Measurements from ENCODE around the gene TUBGCP6. TPM values are rescaled to one million over a fixed set of nuclear protein-coding genes. Genes with fewer than 3 reads are reported as not detected.

Gene TUBGCP6
- total and polyA plus RNA-seq, 4 donors, result 26.5 to 57.8 (median 46.4) TPM

DNA sequence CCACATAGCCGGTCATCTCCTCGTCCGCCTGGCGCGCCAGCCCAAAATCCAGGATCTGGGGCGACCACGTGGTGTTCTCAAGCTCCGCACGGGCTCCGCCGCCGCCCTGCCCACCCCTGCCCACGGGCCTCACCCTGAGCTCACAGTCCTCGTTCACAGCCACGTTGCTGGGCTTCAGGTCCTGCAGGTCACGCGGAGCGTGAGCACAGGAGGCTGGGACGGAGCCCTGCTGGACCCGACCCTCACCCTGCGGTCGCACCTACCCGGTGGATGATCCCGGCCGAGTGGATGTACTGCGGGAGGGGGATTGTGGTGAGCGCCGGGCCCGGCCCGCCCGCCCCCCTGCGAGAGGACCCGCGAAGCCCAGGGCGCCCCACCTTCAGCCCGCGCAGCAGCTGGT is 22.2 kb upstream of the TUBGCP6 start:
- H3K4me1 ChIP-seq (ENCODE audit: control insufficient read depth in 5 of 5, insufficient read depth in 5 of 5, low read length in 5 of 5), result peaks cover 0 to 31% (median 23%) of the 10 kb centered on the region in 5 donors

DNA sequence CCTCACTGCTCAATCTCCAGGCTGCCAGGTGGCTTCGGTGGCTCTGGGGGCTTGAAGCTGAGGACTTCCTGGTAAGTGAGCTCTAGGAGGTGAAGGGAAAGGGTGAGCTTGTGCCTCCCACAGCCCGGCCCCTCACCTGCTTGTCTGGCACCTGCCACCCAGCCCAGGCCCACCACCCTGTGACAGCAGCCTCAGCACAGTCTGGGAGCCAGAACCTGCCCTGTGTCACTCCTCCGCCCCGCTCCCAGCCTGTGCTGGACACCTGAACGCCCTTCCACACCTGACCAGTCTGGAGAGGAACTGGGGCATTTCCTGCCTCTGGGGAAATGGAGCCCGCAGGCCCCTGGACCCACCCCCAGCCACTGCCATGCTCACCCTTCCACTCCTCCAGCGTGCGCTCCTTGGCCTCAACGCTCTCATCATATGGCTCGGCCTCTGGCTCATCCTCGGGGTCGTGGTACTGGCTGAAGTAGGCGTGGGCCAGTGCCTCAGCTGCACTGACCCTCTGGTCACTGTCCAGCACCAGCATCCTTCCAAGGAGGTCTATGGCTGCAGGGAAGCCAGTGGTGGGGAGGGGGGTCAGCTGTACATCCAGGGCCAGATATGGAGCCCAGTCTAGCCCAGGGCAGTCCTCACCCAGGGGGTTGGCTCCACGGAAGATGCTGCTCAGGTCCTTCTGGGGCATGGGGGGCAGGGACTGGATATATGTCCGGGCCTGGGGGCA is 20.3 kb upstream of the TUBGCP6 start:
- Histone ChIP-seq H3K36me3 (ENCODE audit: control insufficient read depth in 4 of 4, insufficient read depth in 4 of 4, low read length in 4 of 4) (peaks cover 0 to 2% (median 0%) of the 10 kb centered on the region in 4 donors), H3K27me3 (ENCODE audit: control insufficient read depth in 3 of 3, insufficient read depth in 3 of 3, low read length in 2 of 3) (no peaks in the 10 kb centered on the region), H3K27ac (ENCODE audit: low read depth in 1 of 2, low read length in 1 of 2) (no peak overlapping the region), H3K9ac (ENCODE audit: insufficient read depth in 1 of 2, low read length in 2 of 2) (no peak overlapping the region), H3K4me3 (no peak overlapping the region), H3K9me3 (ENCODE audit: control insufficient read depth in 4 of 4, insufficient read depth in 3 of 4, low read length in 3 of 4) (no peaks in the 10 kb centered on the region), H3K4me1 (ENCODE audit: control insufficient read depth in 5 of 5, insufficient read depth in 5 of 5, low read length in 5 of 5) (peaks cover 0 to 28% (median 14%) of the 10 kb centered on the region in 5 donors)
- TF ChIP-seq CTCF (IDR thresholded peaks at IDR 0.05; ENCODE audit: control extremely low read depth, extremely low read depth), result no peak
- ATAC-seq (ENCODE audit: insufficient read depth, low FRiP score) (no peak), DNase-seq (no peak)
- 84 to 91% methylated on average over 14 to 15 of the region's 15 CpGs for WGBS, 2 donors

More for the DNA sequence above, 22.2 kb upstream of the TUBGCP6 start:
- DNase-seq (no peak), ATAC-seq (ENCODE audit: insufficient read depth, low FRiP score) (no peak)
- Histone ChIP-seq H3K4me3 (no peak overlapping the region), H3K27ac (ENCODE audit: low read depth in 1 of 2, low read length in 1 of 2) (no peak overlapping the region), H3K9ac (ENCODE audit: insufficient read depth in 1 of 2, low read length in 2 of 2) (no peak overlapping the region), H3K36me3 (ENCODE audit: control insufficient read depth in 4 of 4, insufficient read depth in 4 of 4, low read length in 4 of 4) (peaks cover 0 to 2% (median 0%) of the 10 kb centered on the region in 4 donors), H3K9me3 (ENCODE audit: control insufficient read depth in 4 of 4, insufficient read depth in 3 of 4, low read length in 3 of 4) (no peaks in the 10 kb centered on the region), H3K27me3 (ENCODE audit: control insufficient read depth in 3 of 3, insufficient read depth in 3 of 3, low read length in 2 of 3) (no peaks in the 10 kb centered on the region)
- 69 to 90% methylated on average over 37 of the region's 37 CpGs for WGBS, 2 donors
- TF ChIP-seq CTCF (IDR thresholded peaks at IDR 0.05; ENCODE audit: control extremely low read depth, extremely low read depth), result no peak

DNA sequence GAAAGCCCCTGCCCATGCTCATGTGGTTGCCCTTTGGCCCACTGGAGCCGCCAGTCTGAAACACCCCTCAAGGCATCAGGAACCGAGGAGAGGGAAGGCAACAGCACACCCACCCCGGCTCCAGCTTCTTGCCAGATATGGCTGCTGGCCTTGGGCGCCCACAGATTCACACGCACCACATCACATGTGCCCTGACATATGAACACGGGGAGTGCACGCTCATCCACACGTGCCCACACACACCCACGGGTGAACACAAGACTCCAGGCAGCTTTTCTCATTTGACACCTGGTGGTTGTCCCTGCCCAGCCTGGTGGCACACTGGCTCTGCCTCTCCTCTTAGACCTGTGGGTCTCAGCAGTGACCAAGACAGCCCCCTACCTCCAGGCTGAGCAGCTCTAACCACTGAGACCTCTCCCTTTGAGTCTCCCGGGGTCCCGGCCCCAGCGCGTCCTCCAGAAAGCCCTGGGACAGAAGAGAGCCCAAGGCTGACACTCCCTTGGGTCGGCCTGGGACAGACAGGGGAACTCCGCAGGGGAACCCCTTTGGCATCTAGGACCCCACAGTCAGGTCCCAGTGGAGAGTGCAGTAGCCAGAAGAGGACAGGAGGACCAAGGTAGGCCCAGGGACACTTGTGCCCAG is 19.4 kb upstream of the TUBGCP6 start:
- H3K4me1 ChIP-seq (ENCODE audit: control insufficient read depth in 5 of 5, insufficient read depth in 5 of 5, low read length in 5 of 5), result peaks cover 0 to 24% (median 14%) of the 10 kb centered on the region in 5 donors
- DNase-seq (no peak), ATAC-seq (ENCODE audit: insufficient read depth, low FRiP score) (no peak)
- H3K36me3 ChIP-seq (ENCODE audit: control insufficient read depth in 4 of 4, insufficient read depth in 4 of 4, low read length in 4 of 4), result peaks cover 0 to 2% (median 0%) of the 10 kb centered on the region in 4 donors
- H3K27ac ChIP-seq (ENCODE audit: low read depth in 1 of 2, low read length in 1 of 2), result no peak overlapping the region
- no peaks in the 10 kb centered on the region for H3K27me3 ChIP-seq (ENCODE audit: control insufficient read depth in 3 of 3, insufficient read depth in 3 of 3, low read length in 2 of 3)
- H3K4me3 ChIP-seq, result no peak overlapping the region
- H3K9me3 ChIP-seq (ENCODE audit: control insufficient read depth in 4 of 4, insufficient read depth in 3 of 4, low read length in 3 of 4), result no peaks in the 10 kb centered on the region
- WGBS, 2 donors, result 91 to 95% methylated on average over 15 of the region's 15 CpGs
- TF ChIP-seq CTCF (IDR thresholded peaks at IDR 0.05; ENCODE audit: control extremely low read depth, extremely low read depth), result no peak
- no peak overlapping the region for H3K9ac ChIP-seq (ENCODE audit: insufficient read depth in 1 of 2, low read length in 2 of 2)

Measured in lung (tissue), 12 donors.